MCF 10A (cell line): Measurements from ENCODE around the gene SRA1. TPM values are rescaled to one million over a fixed set of nuclear protein-coding genes. Genes with fewer than 3 reads are reported as not detected.

Experiments used
- BruUV-seq: library from RNA; stranded (reverse); fragments of 400-500 nt; replicated peaks from 2 replicates; lab custom pipeline; 2021; lab: Mats Ljungman, UMichigan
- CTCF ChIA-PET: fragments of 300-600 bp; sonication (Branson Sonifier 250); formaldehyde crosslinking; extraction: SDS; loops from one replicate; lab custom pipeline; 2021; ENCODE audit warnings: antibody characterized with exemption, inconsistent platforms; lab: Yijun Ruan, JAX
- POLR2A ChIA-PET: fragments of 300-600, 350-650 bp; sonication (Branson Sonifier 250); formaldehyde crosslinking; extraction: SDS; loops from one replicate; lab custom pipeline; 2020; ENCODE audit warnings: antibody characterized with exemption, inconsistent platforms; lab: Yijun Ruan, JAX
- DNase-seq: peaks from one replicate; pipeline ENCODE4 v3.0.0-alpha.2; 2018; ENCODE audit not compliant: unreplicated experiment
- H3K27ac Mint-ChIP-seq: one replicate; pipeline ENCODE4 v1.8.0; 2022; ENCODE audit warnings: mild to moderate bottlenecking, low read depth, mixed read lengths; ENCODE audit not compliant: unreplicated experiment
- H3K27me3 Mint-ChIP-seq: one replicate; pipeline ENCODE4 v1.8.0; 2022; ENCODE audit warnings: mixed read lengths; ENCODE audit not compliant: insufficient read depth, unreplicated experiment
- H3K36me3 Mint-ChIP-seq: one replicate; pipeline ENCODE4 v1.8.0; 2022; ENCODE audit warnings: mild to moderate bottlenecking, moderate library complexity, mixed read lengths; ENCODE audit not compliant: insufficient read depth, unreplicated experiment
- H3K4me1 Mint-ChIP-seq: one replicate; pipeline ENCODE4 v1.8.0; 2022; ENCODE audit warnings: mixed read lengths; ENCODE audit not compliant: insufficient read depth, unreplicated experiment
- H3K4me3 Mint-ChIP-seq: one replicate; pipeline ENCODE4 v1.8.0; 2022; ENCODE audit warnings: mild to moderate bottlenecking, moderate library complexity, mixed read lengths; ENCODE audit not compliant: unreplicated experiment
- H3K9me3 Mint-ChIP-seq: one replicate; pipeline ENCODE4 v1.8.0; 2022; ENCODE audit warnings: mixed read lengths; ENCODE audit not compliant: unreplicated experiment
- intact Hi-C: fragments of 100-400 bp; cut with micrococcal nuclease; formaldehyde crosslinking; loops from 2 replicates; pipeline ENCODE4 v1.14.1; 2022
- total RNA-seq: library from RNA; stranded (reverse); gene quantifications from 2 replicates; pipeline ENCODE4 v1.2.3, GENCODE V29; 2022
- TF ChIP-seq, protein P1 (sequence below): fragments of 200-600 bp; IDR thresholded peaks from one replicate; pipeline ENCODE4 v1.8.0; 2022; ENCODE audit warnings: antibody characterized with exemption, mild to moderate bottlenecking; ENCODE audit not compliant: unreplicated experiment

Gene SRA1
- total RNA-seq, 1 experiment from 2014 or later = 107 TPM

DNA sequence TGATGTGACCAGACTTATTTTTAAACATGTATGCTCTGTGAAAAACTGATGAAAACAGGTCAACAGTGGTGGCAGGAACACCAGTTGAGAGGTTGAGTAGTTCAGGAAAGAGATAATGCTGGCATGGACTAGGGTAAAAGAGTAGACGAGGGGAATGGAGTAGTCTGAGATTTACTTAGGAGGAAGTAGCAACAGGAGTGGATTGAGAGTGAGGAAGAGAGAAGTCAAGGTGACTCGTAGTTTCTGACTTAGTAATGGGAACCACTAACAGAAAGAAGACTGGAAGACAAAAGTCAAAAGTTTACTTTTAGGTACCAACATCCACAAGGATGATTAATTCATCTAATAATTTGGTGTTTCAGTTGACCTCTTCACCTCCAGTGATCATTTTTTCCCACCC is 3.6 kb downstream of the SRA1 start:
- no peak for DNase-seq
- peaks cover 68% of the 10 kb centered on the region for H3K36me3 Mint-ChIP-seq
- TF ChIP-seq, protein P1, sequence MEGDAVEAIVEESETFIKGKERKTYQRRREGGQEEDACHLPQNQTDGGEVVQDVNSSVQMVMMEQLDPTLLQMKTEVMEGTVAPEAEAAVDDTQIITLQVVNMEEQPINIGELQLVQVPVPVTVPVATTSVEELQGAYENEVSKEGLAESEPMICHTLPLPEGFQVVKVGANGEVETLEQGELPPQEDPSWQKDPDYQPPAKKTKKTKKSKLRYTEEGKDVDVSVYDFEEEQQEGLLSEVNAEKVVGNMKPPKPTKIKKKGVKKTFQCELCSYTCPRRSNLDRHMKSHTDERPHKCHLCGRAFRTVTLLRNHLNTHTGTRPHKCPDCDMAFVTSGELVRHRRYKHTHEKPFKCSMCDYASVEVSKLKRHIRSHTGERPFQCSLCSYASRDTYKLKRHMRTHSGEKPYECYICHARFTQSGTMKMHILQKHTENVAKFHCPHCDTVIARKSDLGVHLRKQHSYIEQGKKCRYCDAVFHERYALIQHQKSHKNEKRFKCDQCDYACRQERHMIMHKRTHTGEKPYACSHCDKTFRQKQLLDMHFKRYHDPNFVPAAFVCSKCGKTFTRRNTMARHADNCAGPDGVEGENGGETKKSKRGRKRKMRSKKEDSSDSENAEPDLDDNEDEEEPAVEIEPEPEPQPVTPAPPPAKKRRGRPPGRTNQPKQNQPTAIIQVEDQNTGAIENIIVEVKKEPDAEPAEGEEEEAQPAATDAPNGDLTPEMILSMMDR = no peak

DNA sequence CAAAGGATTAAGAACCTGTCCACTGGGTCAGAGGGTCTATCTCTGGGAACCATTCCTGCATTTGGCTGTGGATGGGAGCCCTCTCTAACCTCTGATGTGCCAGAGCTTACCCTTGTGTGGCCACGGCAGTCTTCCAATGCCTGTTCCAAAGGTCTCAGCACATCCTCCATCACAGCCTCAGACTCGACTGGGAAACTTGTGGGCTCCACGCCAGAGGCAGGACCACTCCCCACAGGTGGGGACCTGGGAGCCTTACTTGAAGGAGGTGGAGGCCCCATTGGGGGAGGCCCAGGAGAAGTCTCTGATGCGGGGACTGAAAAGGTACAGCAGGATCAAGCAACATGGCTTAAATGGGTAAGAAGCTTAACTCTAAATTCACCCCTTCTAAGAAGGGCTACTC is 5.4 kb downstream of the SRA1 start:
- Mint-ChIP-seq H3K9me3 (no peaks in the 10 kb centered on the region), H3K27me3 (no peaks in the 10 kb centered on the region), H3K27ac (no peak overlapping the region), H3K4me3 (no peak overlapping the region), H3K4me1 (peaks cover 50% of the 10 kb centered on the region), H3K36me3 (peaks cover 63% of the 10 kb centered on the region)
- DNase-seq = no peak
- intact Hi-C loops = no loop called here
- TF ChIP-seq, protein P1 = no peak
- no TSS peak for BruUV-seq
- ChIA-PET CTCF (interaction anchor here (0.7 to 1.4 kb wide), 4 partner anchors 73 to 199 kb away, joined by 3 to 4 read pairs (median 3); no protein-coding TSS in a partner anchor), POLR2A (interaction anchor here (0.6 to 3.4 kb wide), 5 partner anchors 12 to 175 kb away, joined by 4 to 23 read pairs (median 5); partner anchors contain the start of genes APBB3, HARS1, HARS2 and IK)

More for the DNA sequence above, 3.6 kb downstream of the SRA1 start:
- no peaks in the 10 kb centered on the region for H3K9me3 Mint-ChIP-seq
- no TSS peak for BruUV-seq
- peaks cover 45% of the 10 kb centered on the region for H3K4me1 Mint-ChIP-seq
- H3K27ac Mint-ChIP-seq = peak overlapping the region; percentile 0
- H3K4me3 Mint-ChIP-seq = no peak overlapping the region
- intact Hi-C loops = loop anchor here (1.0 kb wide), 1 partner anchor 180 kb away; no protein-coding TSS in a partner anchor
- CTCF ChIA-PET = interaction anchor here (0.7 to 1.6 kb wide), 5 partner anchors 11 to 1980 kb away, joined by 3 to 7 read pairs (median 5); partner anchors contain the start of genes IK, NDUFA2, SLC35A4 and TMCO6
- H3K27me3 Mint-ChIP-seq = no peaks in the 10 kb centered on the region
- POLR2A ChIA-PET = interaction anchor here (1.8 to 3.4 kb wide), 3 partner anchors 10 to 137 kb away, joined by 6 to 23 read pairs (median 18); partner anchors contain the start of genes APBB3, HARS1, HARS2 and IK

DNA sequence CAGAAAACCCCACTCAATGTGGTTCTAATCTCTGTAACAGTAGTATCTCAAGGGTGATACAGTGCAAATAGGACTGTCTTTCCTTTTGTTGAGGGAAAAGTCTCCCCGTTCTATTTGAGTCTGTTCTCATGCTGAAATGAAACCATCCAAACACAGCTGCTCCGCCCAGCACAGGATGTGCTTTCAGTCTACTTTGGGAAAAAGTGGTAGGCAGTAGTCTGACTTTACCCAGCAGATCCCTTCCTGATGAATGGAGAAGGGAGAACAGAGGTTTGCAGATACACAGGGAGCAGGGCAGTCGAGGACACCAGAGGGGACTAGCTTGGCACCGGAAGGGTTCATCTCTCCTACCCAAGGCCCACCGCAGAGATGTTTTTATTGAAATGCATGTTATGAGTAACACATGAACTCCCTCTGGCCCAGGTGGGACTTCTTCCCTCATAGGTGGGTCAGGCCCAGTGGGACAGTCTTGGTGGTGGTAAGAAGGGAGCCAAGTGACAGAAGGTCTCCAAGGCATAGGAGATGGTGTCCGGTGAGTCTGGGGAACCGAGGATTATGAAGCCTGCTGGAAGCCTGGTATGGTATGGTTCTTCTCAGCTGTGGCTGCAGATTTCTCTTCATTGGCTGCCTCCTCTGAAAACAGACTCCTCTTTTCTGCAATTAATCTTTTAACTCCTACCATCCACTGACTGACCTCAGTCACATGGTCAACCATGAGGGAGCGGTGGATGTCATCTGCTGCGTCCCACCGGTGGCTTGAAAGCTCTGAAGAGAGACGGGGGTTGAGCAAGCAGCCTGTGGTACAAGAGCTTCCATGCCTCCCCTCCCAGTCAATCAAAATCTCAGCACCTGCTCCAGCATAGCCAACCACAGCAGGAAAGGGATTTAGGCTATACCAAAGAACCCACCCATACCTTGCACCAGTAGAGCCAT is 6.9 kb downstream of the SRA1 start:
- intact Hi-C loops = no loop called here
- H3K4me1 Mint-ChIP-seq = peaks cover 46% of the 10 kb centered on the region
- TF ChIP-seq, protein P1 = no peak
- no peak overlapping the region for H3K27ac Mint-ChIP-seq
- H3K9me3 Mint-ChIP-seq = no peaks in the 10 kb centered on the region
- H3K4me3 Mint-ChIP-seq = no peak overlapping the region
- ChIA-PET CTCF (interaction anchor here (0.7 to 1.4 kb wide), 2 partner anchors 88 kb away, joined by 4 to 6 read pairs; no protein-coding TSS in a partner anchor), POLR2A (interaction anchor here (0.6 to 6.1 kb wide), 10 partner anchors 10 to 170 kb away, joined by 3 to 188 read pairs (median 4); partner anchors contain the start of genes APBB3, HARS1, HARS2 and IK)
- H3K27me3 Mint-ChIP-seq = no peaks in the 10 kb centered on the region
- H3K36me3 Mint-ChIP-seq = peaks cover 72% of the 10 kb centered on the region
- BruUV-seq = TSS peak; percentile 49
- no peak for DNase-seq
